NCI-H2107 treated with DMSO at 0.1 percent for 48 hours (cell line): ENCODE data around the gene ORC1.
A peak's percentile ranks its signal among the peaks of the same experiment; 100 is the strongest.

Experiments
- DNase-seq: peaks from one replicate; lab custom pipeline; 2025; ENCODE audit not compliant: unreplicated experiment; lab: John Stamatoyannopoulos, UW

ORC1 gene

GRCh38 chr1:52345252-52345651 is 59.0 kb downstream of the ORC1 start:
- no peak for DNase-seq

- no peak for DNase-seq
These were observed 60.2 kb downstream of the ORC1 start for GRCh38 chr1:52343979-52344378.

DNA sequence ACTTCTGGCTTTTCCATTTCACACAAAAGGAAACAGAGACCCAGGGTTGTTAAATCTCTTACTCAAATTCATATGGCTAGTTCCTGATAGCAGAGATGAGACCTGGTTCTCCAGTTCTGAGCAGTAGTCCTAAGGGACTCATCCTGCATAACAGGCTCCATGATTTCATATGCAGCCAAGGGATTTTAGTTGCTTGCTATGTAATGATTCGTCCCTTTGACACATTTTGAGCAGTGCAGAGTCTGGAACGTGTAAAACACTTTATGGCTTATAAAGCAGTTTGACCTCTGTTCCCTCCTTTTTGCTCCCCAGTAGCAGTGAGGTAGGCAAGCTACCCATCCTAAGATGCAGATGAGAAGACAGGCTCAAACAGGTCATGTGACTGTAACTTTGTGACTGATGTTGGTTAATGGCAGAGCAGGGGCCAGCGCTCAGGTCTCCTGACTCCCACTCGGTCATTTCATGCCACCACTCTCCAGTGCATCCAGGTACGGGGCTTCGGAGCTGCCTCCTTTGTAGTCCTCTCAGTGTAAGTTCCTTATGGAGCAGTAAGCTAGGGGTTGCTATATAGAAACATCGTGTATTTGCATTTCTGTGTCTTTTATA is 62.5 kb downstream of the ORC1 start:
- no peak for DNase-seq

GRCh38 chr1:52337439-52337838 is 66.8 kb downstream of the ORC1 start:
- peak; percentile 41 for DNase-seq

DNA sequence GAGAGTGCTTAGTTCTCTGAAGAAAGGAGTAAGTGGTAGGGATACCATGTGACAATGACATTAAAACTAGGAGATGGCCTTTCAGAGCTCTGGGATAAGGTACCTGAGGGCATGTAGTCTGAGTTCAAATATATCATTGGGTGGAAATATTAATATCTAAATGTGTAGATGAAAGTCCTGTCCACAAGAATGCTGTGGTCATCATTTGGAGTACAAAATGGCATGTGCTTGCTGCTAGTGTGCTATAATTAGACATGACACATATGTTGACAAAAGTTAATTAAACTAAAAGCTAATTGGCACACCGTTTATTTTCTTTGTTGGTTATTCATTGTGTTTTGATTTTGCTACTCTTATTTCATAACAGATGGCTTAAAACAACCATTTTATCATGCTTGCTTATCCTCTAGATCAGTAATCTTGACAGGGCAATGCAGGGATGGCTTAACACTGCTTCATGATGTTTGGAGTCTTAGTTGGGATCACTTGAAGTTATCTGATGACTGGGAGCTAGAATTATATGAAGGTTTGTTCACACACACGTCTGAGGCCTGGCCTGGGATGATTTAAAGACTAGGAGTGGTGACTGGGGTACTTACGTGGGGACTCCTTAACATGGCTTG is 69.2 kb downstream of the ORC1 start:
- no peak for DNase-seq

DNA sequence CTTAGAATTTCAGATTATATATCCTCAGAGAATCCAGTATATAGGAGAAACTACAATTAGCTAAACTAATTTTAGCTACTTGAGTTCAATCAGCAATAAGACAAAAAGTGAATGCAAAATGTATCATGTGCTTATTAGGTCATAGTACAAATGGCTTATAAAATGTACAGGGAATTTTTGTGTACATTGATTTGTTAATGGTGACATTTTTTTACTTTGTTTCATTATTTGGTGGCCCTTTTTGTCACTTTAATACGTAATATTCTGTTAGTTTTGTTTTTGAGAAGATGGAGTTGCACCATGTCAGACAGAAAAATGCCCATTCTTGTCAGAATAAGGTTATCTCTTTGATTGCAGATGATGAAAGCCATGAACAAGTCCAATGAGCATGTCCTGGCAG is 71.8 kb downstream of the ORC1 start:
- no peak for DNase-seq

GRCh38 chr1:52328615-52329014 is 75.6 kb downstream of the ORC1 start:
- no peak for DNase-seq

DNA sequence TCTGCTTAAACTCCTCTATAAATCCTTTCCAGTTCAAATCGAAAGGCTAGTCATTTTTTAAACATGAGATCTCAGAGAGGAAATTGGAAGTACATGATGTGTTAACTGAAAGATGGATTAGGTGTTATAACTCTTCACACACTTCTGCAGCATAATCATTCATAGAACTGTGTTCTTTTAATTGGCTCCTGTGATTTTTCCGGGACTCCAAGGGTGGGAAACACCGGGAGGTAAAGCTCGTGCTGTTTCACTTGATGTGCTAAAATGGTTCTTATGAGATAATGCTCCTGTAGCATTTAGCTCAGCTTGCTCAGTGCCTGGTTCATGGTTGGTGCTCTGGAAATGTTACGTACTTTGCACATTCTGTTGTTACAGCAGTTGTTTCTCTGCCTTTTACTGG is 78.4 kb downstream of the ORC1 start:
- no peak for DNase-seq

DNA sequence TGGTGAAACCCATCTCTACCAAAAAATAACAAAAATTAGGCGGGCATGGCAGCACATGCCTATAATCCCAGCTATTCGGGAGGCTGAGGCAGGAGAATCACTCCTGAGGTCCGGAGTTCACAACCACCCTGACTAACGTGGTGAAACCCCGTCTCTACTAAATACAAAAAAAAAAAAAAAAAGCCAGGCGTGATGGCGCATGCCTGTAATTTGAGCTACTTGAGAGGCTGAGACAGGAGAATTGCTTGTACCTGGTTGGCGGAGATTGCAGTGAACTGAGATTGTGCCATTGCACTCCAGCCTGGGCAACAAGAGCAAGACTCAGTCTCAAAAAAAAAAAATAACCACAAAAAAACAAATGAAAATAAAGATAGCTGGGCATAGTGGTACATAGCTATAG is 80.5 kb downstream of the ORC1 start:
- DNase-seq, result peak; percentile 66
